ENCODE results near the gene OR2AP1. TPM values are rescaled to one million over a fixed set of nuclear protein-coding genes. Genes with fewer than 3 reads are reported as not detected.
"Not testable (repeated sequence)": the region's sequence is repeated elsewhere in the genome, so short reads cannot be mapped to it uniquely, and the experiment has no call there.

The OR2AP1 gene
- polyA plus RNA-seq: not detected in 2 replicates
- polyA minus RNA-seq: not detected in 2 replicates

GRCh38 chr12:55572168-55572567 lies at the start of gene OR2AP1:
Gene OR2AP1 (plus strand): TSS chr12:55572468. CDS start chr12:55574415, 1,947 bp downstream.
- no peak within 1 kb of the TSS for H3K4me3 ChIP-seq (ENCODE audit: low read length)
- TF ChIP-seq SMC3 (conservative IDR thresholded peaks at IDR 0.05; ENCODE audit: poor library complexity) (no peak), MXI1 (conservative IDR thresholded peaks at IDR 0.05; ENCODE audit: poor library complexity, severe bottlenecking) (no peak), TAF1 (IDR thresholded peaks at IDR 0.05; ENCODE audit: low read depth) (no peak), POLR2AphosphoS5 (IDR thresholded peaks at IDR 0.05) (no peak), CTCF (IDR thresholded peaks at IDR 0.05; ENCODE audit: poor library complexity, severe bottlenecking) (no peak), EZH2 (IDR thresholded peaks at IDR 0.05; ENCODE audit: borderline replicate concordance, insufficient read depth, low read length, poor library complexity, severe bottlenecking) (no peak), RAD21 (conservative IDR thresholded peaks at IDR 0.05) (no peak), EP300 (conservative IDR thresholded peaks at IDR 0.05; ENCODE audit: poor library complexity, severe bottlenecking) (no peak), REST (IDR thresholded peaks at IDR 0.05; ENCODE audit: borderline replicate concordance) (no peak)
- no peaks in the 10 kb centered on the region for H3K27me3 ChIP-seq (ENCODE audit: insufficient read depth, low read depth, low read length)
- no peaks in the 10 kb centered on the region for H3K9me2 ChIP-seq (ENCODE audit: insufficient read depth, low read length)
- no peaks in the 10 kb centered on the region for H3K36me3 ChIP-seq (ENCODE audit: insufficient read depth, low read length)
- no peaks in the 10 kb centered on the region for H3K79me2 ChIP-seq (replicated peaks; ENCODE audit: insufficient read depth, low read length)
- no peak within 1 kb of the TSS for H2AFZ ChIP-seq (ENCODE audit: low read depth, low read length)
- no peaks in the 10 kb centered on the region for H3F3A ChIP-seq (ENCODE audit: insufficient read depth, low read length, poor library complexity, severe bottlenecking)
- no peak within 1 kb of the TSS for H3K9ac ChIP-seq (ENCODE audit: low read length)
- H3K27ac ChIP-seq (ENCODE audit: low read length): no peak within 1 kb of the TSS
- H4K20me1 ChIP-seq (ENCODE audit: insufficient read depth): no peaks in the 10 kb centered on the region
- H3K9me3 ChIP-seq (ENCODE audit: low read length): peaks cover 5% of the 10 kb centered on the region
- H3K4me2 ChIP-seq (ENCODE audit: low read length): no peak within 1 kb of the TSS

- not testable (repeated sequence) for H3K9me2 ChIP-seq (ENCODE audit: insufficient read depth, low read length); H3K27me3 ChIP-seq (ENCODE audit: insufficient read depth, low read depth, low read length); H2AFZ ChIP-seq (ENCODE audit: low read depth, low read length); H3F3A ChIP-seq (ENCODE audit: insufficient read depth, low read length, poor library complexity, severe bottlenecking); H3K4me2 ChIP-seq (ENCODE audit: low read length); H3K4me3 ChIP-seq (ENCODE audit: low read length); H3K9ac ChIP-seq (ENCODE audit: low read length); H3K36me3 ChIP-seq (ENCODE audit: insufficient read depth, low read length); H3K79me2 ChIP-seq (replicated peaks; ENCODE audit: insufficient read depth, low read length); H4K20me1 ChIP-seq (ENCODE audit: insufficient read depth); H3K9me3 ChIP-seq (ENCODE audit: low read length); H3K27ac ChIP-seq (ENCODE audit: low read length)
Measured at GRCh38 chr12:55548235-55548634, 24.0 kb upstream of the OR2AP1 start.

GRCh38 chr12:55548756-55549155 lies 23.5 kb upstream of the OR2AP1 start:
- Histone ChIP-seq H3K79me2 (replicated peaks; ENCODE audit: insufficient read depth, low read length) (no peaks in the 10 kb centered on the region), H3K9me3 (ENCODE audit: low read length) (no peaks in the 10 kb centered on the region), H3K4me2 (ENCODE audit: low read length) (no peak overlapping the region), H3K27me3 (ENCODE audit: insufficient read depth, low read depth, low read length) (no peaks in the 10 kb centered on the region), H4K20me1 (ENCODE audit: insufficient read depth) (no peaks in the 10 kb centered on the region), H3F3A (ENCODE audit: insufficient read depth, low read length, poor library complexity, severe bottlenecking) (no peaks in the 10 kb centered on the region), H2AFZ (ENCODE audit: low read depth, low read length) (no peak overlapping the region), H3K4me3 (ENCODE audit: low read length) (no peak overlapping the region), H3K9ac (ENCODE audit: low read length) (no peak overlapping the region), H3K27ac (ENCODE audit: low read length) (no peak overlapping the region), H3K9me2 (ENCODE audit: insufficient read depth, low read length) (no peaks in the 10 kb centered on the region), H3K36me3 (ENCODE audit: insufficient read depth, low read length) (no peaks in the 10 kb centered on the region)
- TF ChIP-seq REST (IDR thresholded peaks at IDR 0.05; ENCODE audit: borderline replicate concordance) (no peak), RAD21 (conservative IDR thresholded peaks at IDR 0.05) (no peak), POLR2AphosphoS5 (IDR thresholded peaks at IDR 0.05) (no peak), SMC3 (conservative IDR thresholded peaks at IDR 0.05; ENCODE audit: poor library complexity) (no peak)

All from neural cell (in vitro differentiated cells).